Measurements from ENCODE around the gene IL1RAPL1.
"Not testable (repeated sequence)": the region's sequence is repeated elsewhere in the genome, so short reads cannot be mapped to it uniquely, and the experiment has no call there.

GRCh38 chrX:29122817-29123216 lies 535.6 kb downstream of the IL1RAPL1 start:
- not testable (repeated sequence) for TF ChIP-seq CTCF, POLR2A (IDR thresholded peaks at IDR 0.05)

All from thyroid gland (tissue), 4 donors.